GM06990 (cell line): ENCODE results near the gene SORBS1.

Experiments
- DNase-seq: peaks from one replicate; pipeline ENCODE4 v3.0.0-alpha.2; 2011; ENCODE audit not compliant: insufficient read length; ENCODE audit errors: extremely low read depth
- H3K27me3 ChIP-seq: replicated peaks from 2 replicates; pipeline ENCODE4 v1.6.0; 2011; ENCODE audit warnings: low read length; ENCODE audit not compliant: control insufficient read depth, insufficient read depth
- H3K36me3 ChIP-seq: 2 replicates; pipeline ENCODE4 v1.5.1; 2011; ENCODE audit warnings: low read length; ENCODE audit not compliant: control insufficient read depth, insufficient read depth
- H3K4me3 ChIP-seq: replicated peaks from 2 replicates; pipeline ENCODE4 v1.5.1; 2011; ENCODE audit warnings: low read depth, mild to moderate bottlenecking, control low read depth, low read length
- TF ChIP-seq, protein P1 (sequence below): IDR thresholded peaks from 2 replicates; pipeline ENCODE4 v1.5.1; 2011; ENCODE audit warnings: low read length, control low read depth, mild to moderate bottlenecking, inconsistent platforms; ENCODE audit not compliant: insufficient read depth, poor library complexity, severe bottlenecking

Gene SORBS1

DNA sequence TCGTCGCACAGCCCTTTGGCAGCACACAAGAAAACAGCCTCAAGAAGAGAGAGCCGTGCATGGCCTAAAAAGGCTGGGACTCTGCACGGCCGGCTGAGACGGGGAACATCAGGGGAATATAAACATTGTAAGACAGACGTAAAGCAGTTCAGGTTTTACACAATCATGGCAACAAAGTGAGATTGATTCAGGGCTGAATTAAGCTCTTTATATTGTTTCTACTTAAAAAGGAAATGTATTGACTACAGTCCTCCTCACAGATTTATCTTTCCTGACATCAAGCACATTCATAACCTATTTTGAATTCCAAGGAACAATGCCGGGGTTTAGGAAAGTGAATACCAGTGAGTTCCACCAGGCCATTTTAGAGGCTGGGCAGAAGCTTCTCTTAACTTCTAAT is 25.2 kb downstream of the SORBS1 start:
- no peaks in the 10 kb centered on the region for H3K36me3 ChIP-seq
- TF ChIP-seq, protein P1, sequence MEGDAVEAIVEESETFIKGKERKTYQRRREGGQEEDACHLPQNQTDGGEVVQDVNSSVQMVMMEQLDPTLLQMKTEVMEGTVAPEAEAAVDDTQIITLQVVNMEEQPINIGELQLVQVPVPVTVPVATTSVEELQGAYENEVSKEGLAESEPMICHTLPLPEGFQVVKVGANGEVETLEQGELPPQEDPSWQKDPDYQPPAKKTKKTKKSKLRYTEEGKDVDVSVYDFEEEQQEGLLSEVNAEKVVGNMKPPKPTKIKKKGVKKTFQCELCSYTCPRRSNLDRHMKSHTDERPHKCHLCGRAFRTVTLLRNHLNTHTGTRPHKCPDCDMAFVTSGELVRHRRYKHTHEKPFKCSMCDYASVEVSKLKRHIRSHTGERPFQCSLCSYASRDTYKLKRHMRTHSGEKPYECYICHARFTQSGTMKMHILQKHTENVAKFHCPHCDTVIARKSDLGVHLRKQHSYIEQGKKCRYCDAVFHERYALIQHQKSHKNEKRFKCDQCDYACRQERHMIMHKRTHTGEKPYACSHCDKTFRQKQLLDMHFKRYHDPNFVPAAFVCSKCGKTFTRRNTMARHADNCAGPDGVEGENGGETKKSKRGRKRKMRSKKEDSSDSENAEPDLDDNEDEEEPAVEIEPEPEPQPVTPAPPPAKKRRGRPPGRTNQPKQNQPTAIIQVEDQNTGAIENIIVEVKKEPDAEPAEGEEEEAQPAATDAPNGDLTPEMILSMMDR = no peak
- no peak for DNase-seq

DNA sequence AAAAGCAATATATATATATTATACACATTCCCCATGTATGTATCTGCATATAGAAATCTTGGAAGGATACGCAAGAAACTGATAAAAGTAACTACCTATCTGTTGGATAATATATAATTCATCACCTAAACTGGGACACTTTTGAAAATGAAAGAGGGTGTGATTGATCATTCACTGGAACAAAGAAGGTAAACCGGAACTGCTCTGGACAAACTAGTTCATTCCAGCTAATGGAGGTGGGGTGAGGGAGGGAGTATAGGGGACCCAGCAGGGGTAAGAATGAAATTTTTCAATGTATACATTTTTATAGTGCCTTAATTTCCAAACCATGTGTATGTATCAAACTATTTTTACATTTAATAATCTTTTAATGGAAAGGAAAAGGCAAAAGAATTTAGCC is 25.6 kb downstream of the SORBS1 start:
- no peak for DNase-seq
- H3K27me3 ChIP-seq = no peaks in the 10 kb centered on the region; the same call in 1 of the 2 replicates

More for the DNA sequence above, 25.2 kb downstream of the SORBS1 start:
- Histone ChIP-seq H3K27me3 (no peaks in the 10 kb centered on the region; the same call in 1 of the 2 replicates), H3K4me3 (no peak overlapping the region)

DNA sequence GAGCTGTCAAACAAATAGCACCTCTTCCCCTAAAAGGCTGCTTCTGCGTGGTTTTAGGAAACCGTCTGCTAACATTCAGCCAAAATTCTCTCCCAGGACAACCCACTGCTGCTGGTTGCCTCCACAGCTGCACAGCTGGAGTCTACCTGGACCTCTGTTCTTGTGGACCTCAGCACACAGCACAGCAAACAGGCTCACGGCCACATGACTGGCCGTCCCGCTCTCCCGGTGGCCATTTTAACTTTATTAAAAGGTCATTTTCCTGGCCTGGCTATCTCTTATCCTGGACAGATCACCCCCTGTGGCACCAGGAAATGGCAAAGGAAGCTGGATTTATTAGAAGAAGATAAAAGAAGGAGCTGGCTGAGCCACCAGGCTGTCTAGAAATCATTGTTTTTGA is 27.6 kb downstream of the SORBS1 start:
- no peak overlapping the region for H3K4me3 ChIP-seq
- no peaks in the 10 kb centered on the region; the same call in 1 of the 2 replicates for H3K27me3 ChIP-seq
- H3K36me3 ChIP-seq = no peaks in the 10 kb centered on the region
- no peak for DNase-seq
- TF ChIP-seq, protein P1 = no peak

More for the DNA sequence above, 25.6 kb downstream of the SORBS1 start:
- Histone ChIP-seq H3K36me3 (no peaks in the 10 kb centered on the region), H3K4me3 (no peak overlapping the region)
- TF ChIP-seq, protein P1 = no peak

DNA sequence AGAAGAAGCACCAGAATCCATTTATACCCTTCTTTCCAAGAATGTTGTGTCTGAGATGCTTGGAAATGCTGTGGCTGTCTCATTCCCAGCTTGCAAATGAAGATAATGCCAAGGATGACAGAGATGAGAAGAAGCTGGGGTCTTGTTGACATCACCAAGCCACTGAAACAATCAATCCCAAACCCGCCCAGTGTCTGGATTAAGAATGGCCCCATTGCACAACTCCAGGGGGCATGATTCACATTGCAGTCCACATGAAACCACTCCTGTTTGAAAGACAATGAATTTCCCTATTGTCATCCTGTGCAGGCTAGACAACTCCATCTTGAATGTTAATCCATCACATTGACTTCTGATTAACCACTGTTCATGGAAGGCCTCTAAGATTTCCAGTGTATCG is 28.6 kb downstream of the SORBS1 start:
- no peaks in the 10 kb centered on the region for H3K36me3 ChIP-seq
- no peaks in the 10 kb centered on the region; the same call in 1 of the 2 replicates for H3K27me3 ChIP-seq
- no peak for DNase-seq
- TF ChIP-seq, protein P1 = no peak
- no peak overlapping the region for H3K4me3 ChIP-seq

DNA sequence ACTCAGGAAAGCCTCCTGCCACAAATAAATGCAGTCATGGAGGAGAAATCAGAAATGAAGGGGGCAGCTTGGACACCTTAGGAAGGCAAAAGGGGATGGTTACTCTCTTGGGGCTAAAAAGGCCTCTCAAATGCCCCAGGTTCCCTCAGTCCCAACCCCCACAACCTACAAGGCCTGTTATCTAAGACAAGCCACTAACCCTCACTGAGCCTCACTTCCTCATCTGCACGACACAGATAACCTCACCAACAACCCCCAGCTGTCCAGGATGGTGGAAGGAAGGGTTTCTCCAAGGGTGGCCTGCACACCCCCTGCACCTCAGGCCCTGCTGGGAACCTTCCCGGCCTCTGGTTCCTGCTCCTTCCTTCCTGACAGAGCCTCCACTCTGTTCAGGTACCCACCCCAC is 29.2 kb downstream of the SORBS1 start:
- no peak for DNase-seq
- H3K36me3 ChIP-seq = no peaks in the 10 kb centered on the region
- no peaks in the 10 kb centered on the region; the same call in 1 of the 2 replicates for H3K27me3 ChIP-seq
- TF ChIP-seq, protein P1 = no peak
- no peak overlapping the region for H3K4me3 ChIP-seq
